Islet of Langerhans (tissue), 1 donor: ENCODE results near the gene RNU6-9.

Experiments used
- FAIRE-seq: peaks from one replicate; lab custom pipeline; 2011; peaks lifted over from hg19 to GRCh38; lab: Jason Lieb, UNC

RNU6-9 gene

GRCh38 chr19:936175-936546 lies 42.9 kb downstream of the RNU6-9 start:
- no peak for FAIRE-seq

- no peak for FAIRE-seq
Measured at GRCh38 chr19:937259-937694, 44.0 kb downstream of the RNU6-9 start.

- FAIRE-seq: no peak
Measured at GRCh38 chr19:938233-938923, 45.1 kb downstream of the RNU6-9 start.

- no peak for FAIRE-seq
Measured at GRCh38 chr19:939439-939838, 46.2 kb downstream of the RNU6-9 start.

- FAIRE-seq: no peak
Measured at GRCh38 chr19:939922-940321, 46.6 kb downstream of the RNU6-9 start.

GRCh38 chr19:940591-941291 lies 47.5 kb downstream of the RNU6-9 start:
- no peak for FAIRE-seq

- FAIRE-seq: no peak
Measured at GRCh38 chr19:941292-942132, 48.2 kb downstream of the RNU6-9 start.

- no peak for FAIRE-seq
Measured at GRCh38 chr19:942133-942645, 48.9 kb downstream of the RNU6-9 start.
